GM15510 (cell line): Measurements from ENCODE around the gene TBC1D16.

Experiments
- POLR2A ChIP-seq: IDR thresholded peaks from 3 replicates; pipeline ENCODE4 v1.6.1; 2011; ENCODE audit warnings: borderline replicate concordance; ENCODE audit not compliant: insufficient read length; ENCODE audit errors: extremely low read depth

Gene TBC1D16

DNA sequence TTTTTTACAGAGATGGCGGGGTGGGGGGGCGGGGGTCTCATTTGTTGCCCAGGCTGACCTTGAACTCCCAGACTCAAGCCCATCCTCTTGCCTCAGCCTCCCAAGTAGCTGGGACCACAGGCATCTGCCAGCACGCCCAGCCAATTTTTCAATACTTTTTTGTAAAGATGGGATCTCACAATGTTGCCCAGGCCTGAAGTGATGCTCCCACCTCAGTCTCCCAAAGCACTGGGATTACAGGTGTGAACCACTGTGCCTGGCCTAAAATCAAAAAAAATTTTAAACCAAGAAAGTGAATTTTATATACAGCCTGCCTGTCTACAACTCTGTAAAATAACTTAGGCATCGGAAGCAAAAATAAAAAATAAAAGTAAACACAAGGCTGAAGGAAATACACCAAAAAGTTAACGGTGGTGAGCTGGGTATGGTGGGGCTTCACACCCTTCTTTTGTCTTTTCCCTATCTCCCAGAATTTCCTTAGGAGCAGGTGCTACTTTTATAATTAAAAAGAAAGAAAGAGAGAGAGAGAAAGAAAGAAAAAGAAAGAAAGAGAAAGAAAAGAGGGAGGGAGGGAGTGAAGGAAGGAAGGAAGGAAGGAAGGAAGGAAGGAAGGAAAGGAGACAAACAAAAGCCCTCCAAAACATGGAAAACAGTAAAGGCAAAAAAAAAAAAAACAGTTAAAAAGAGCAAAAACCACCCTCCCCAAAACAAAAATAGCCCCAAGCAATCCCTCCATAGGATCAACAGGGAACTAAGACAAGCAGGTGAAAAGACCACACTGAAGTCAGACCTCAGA, 51.4 kb downstream of the TBC1D16 start:
- TF ChIP-seq POLR2A: no peak

DNA sequence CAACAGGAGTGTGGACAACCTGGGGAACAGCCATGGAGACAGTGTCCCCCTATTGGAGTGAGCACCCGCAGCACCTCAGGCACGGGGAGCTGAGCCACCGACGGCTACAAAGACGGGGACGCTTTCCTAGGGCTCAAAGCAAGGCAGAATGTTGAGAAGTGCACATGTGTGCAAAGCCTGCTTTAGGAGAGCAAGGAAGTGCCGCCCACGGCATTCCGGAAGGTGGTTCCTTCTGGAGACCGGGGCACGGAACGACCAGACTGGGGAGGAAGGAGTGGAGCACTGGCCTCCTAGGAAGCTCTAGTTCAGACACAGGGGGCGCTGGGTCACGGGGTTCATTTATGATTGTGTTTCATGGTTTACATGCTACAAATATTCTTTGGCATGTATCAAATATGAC, 52.2 kb downstream of the TBC1D16 start:
- TF ChIP-seq POLR2A: no peak

- no peak for TF ChIP-seq POLR2A
Measured at GRCh38 chr17:79982986-79983385, 52.7 kb downstream of the TBC1D16 start.

DNA sequence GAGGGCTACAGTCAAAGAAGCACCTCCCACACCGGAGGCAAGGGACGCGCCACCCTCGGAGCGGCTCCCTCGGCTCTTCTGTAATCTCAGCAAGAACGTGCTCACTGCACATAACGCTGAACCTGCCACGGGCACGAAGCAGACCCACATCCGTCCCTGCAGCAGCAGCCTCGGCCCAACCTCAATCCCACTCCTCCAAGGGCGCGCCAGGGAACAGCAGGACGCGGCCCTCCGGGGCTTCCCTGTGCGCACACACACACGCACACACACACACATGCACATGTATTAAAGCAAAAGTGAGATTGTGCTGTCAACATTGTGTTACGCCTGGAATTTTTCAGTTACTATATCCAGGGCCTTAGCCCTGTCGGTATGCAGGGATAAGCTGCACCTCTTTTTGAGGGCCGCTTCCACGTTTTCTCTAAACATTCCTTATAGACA, 54.0 kb downstream of the TBC1D16 start:
- no peak for TF ChIP-seq POLR2A

GRCh38 chr17:79981090-79981489, 54.6 kb downstream of the TBC1D16 start:
- no peak for TF ChIP-seq POLR2A

DNA sequence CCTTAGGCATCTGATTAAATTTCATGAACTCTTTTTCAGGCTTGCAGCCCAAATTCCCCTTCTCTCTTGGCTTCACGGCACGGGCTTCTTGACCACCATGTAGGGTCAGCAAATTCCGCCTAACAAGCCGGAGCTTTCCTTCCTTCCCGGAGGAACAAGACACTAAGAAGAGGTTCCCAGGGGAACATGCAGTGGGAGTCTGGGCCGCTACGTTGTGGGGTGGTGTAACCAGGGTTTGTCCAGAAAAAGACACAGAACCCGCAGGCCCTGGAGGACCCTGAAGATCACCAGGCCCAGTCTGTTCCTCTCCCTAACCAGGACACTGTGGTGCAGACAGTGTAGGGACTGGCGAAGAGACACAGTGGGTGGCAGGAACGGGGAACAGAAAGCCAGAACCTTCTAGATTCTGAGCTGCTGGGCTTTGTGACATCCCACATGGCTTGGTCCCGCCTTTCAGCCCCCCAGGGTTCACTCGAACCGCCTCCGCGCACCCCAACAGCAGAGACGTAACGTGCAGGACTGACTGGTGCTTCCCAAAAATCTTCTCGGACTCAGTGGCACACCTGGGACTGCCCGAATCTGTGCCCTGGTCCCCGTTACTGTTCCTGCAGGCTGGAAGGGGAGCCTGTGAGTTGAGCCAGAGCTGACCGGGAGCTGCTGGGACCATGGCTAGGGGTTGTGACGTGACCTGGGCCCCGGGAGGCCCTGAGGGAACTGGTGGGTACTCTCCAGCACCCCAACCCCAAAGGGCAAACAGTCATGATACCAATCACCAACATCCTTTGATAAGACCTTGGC, 55.2 kb downstream of the TBC1D16 start:
- TF ChIP-seq POLR2A: no peak

DNA sequence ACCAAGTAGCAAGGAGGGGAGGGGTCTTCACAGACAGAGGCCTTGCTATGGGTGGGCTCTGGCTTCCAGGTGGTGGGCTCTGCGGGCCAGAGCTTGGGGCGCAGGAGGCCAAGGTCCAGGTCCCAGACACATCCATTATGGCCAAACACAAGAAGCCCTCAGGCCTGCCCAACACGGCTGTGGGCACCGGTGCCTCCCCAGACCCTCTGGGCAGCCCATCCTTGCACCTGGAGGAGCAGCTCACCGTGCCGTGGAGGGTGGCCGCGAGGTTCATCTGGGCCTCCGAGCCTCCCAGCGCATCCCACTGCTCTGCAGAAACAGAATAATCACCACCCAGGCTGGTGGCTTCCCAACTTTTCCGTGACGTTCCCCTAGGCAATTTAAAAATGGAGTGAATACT, 55.9 kb downstream of the TBC1D16 start:
- TF ChIP-seq POLR2A: no peak

DNA sequence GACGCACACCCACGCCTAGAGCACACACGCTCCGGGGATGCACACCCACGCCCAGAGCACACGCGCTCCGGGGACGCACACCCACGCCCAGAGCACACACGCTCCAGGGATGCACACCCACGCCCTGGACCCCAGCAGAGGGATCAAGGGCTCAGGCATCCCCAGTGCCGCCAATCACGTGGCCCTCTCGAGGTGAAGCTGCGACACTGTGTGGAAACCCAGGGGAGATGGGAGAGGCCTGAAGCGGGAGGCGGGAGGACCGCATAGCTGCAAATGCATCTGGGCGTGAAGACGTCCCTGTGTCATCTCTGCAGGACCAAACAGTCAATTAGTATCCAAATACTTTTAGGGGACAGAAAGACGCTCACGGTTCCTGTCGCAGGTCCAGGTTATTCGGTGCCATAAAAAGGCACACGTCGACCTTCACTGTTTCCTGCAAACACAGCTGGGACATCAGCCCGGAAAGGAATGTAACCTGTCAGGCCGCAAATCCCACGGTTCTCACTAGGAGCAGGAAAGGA, 56.4 kb downstream of the TBC1D16 start:
- no peak for TF ChIP-seq POLR2A

GRCh38 chr17:79978548-79978855, 57.2 kb downstream of the TBC1D16 start:
- TF ChIP-seq POLR2A: no peak

GRCh38 chr17:79977708-79978547, 57.7 kb downstream of the TBC1D16 start:
- TF ChIP-seq POLR2A: no peak

- no peak for TF ChIP-seq POLR2A
Measured at GRCh38 chr17:79977161-79977631, 58.5 kb downstream of the TBC1D16 start.

DNA sequence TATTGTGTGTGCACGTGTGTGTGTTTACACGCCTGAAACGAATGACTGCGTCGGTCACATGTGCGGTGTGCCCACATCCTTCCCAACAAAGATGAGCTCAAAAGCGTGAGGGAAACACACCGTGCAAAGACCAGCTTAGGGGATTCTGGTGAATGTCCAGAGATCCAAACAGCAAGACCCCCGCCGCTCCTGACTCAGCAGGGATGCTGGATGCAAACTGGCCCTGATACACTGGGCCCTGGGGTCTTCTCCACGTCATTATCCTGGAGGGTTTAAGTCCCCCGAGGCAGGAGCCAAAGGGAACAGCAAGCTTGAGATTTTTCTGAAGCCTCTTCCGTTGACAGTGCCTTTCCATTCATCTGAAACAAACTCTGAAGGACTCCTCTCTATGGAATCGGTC, 59.2 kb downstream of the TBC1D16 start:
- TF ChIP-seq POLR2A: no peak

- TF ChIP-seq POLR2A: no peak
Measured at GRCh38 chr17:79975498-79976134, 60.1 kb downstream of the TBC1D16 start.
